Common myeloid progenitor, CD34-positive (primary cell): Measurements from ENCODE around the gene LRMDA.

Experiments used
- CTCF ChIA-PET: fragments of 350-600 bp; sonication (Branson Sonifier 250); formaldehyde crosslinking; loops from one replicate; lab custom pipeline; 2021; ENCODE audit warnings: antibody characterized with exemption; lab: Charles Lee
- POLR2A ChIA-PET: fragments of 350-600 bp; sonication (Branson Sonifier 250); formaldehyde crosslinking; loops from one replicate; lab custom pipeline; 2021; ENCODE audit warnings: antibody characterized with exemption; lab: Charles Lee
- DNase-seq, 3 donors: peaks; one replicate each; pipeline versions ENCODE4 v3.0.0 to v3.0.0-alpha.2; 2013
- H3K27ac ChIP-seq, 2 experiments: 1 replicate in 1 of 2; 2 replicates in 1 of 2; pipeline ENCODE4 v1.7.0; 2013; ENCODE audit warnings: inconsistent platforms in 2 of 2, low read length in 2 of 2, mild to moderate bottlenecking in 2 of 2, low read depth in 1 of 2, moderate library complexity in 1 of 2; ENCODE audit not compliant: severe bottlenecking in 2 of 2, insufficient read depth in 1 of 2, poor library complexity in 1 of 2
- H3K27me3 ChIP-seq, 5 experiments: replicated peaks in 2 of 5; 1 replicate in 3 of 5; 2 replicates in 2 of 5; pipeline versions ENCODE4 v1.6.1 to v1.7.0; 2013; ENCODE audit warnings: low read length in 4 of 5, mild to moderate bottlenecking in 2 of 5, moderate library complexity in 2 of 5, inconsistent platforms in 1 of 5; ENCODE audit not compliant: insufficient read depth in 5 of 5, control insufficient read depth in 4 of 5
- H3K36me3 ChIP-seq, 4 experiments: 1 replicate in 2 of 4; 2 replicates in 2 of 4; pipeline versions ENCODE4 v1.6.1 to v1.7.0; 2013; ENCODE audit warnings: low read length in 3 of 4, control low read depth in 1 of 4, mild to moderate bottlenecking in 1 of 4; ENCODE audit not compliant: control insufficient read depth in 4 of 4, insufficient read depth in 4 of 4
- H3K4me1 ChIP-seq, 4 experiments: 1 replicate in 3 of 4; 2 replicates in 1 of 4; pipeline versions ENCODE4 v1.6.1 to v1.7.1; 2013; ENCODE audit warnings: low read length in 3 of 4, mild to moderate bottlenecking in 3 of 4, control low read depth in 1 of 4, inconsistent platforms in 1 of 4, moderate library complexity in 1 of 4; ENCODE audit not compliant: control insufficient read depth in 4 of 4, insufficient read depth in 4 of 4; ENCODE audit errors: control extremely low read depth in 1 of 4
- H3K4me3 ChIP-seq, 7 experiments: 1 replicate in 4 of 7; 2 replicates in 3 of 7; pipeline versions ENCODE4 v1.5.1 to v1.7.0; 2013; ENCODE audit warnings: mild to moderate bottlenecking in 7 of 7, low read length in 6 of 7, moderate library complexity in 6 of 7, inconsistent platforms in 2 of 7, low read depth in 2 of 7, control low read depth in 1 of 7; ENCODE audit not compliant: insufficient read depth in 4 of 7, control insufficient read depth in 1 of 7; ENCODE audit errors: extremely low read depth in 1 of 7
- H3K9me3 ChIP-seq, 5 experiments: 1 replicate in 4 of 5; 2 replicates in 1 of 5; pipeline versions ENCODE4 v1.6.1 to v1.7.1; 2013; ENCODE audit warnings: low read length in 4 of 5, mild to moderate bottlenecking in 2 of 5, inconsistent platforms in 1 of 5, low read depth in 1 of 5, moderate library complexity in 1 of 5; ENCODE audit not compliant: control insufficient read depth in 4 of 5, insufficient read depth in 2 of 5; ENCODE audit errors: control extremely low read depth in 1 of 5
- WGBS: methylation state at CpG from one replicate; pipeline ENCODE4 v1.1.5; 2013; ENCODE audit not compliant: insufficient coverage; 5-methylcytosine and 5-hydroxymethylcytosine counted together

The LRMDA gene

DNA sequence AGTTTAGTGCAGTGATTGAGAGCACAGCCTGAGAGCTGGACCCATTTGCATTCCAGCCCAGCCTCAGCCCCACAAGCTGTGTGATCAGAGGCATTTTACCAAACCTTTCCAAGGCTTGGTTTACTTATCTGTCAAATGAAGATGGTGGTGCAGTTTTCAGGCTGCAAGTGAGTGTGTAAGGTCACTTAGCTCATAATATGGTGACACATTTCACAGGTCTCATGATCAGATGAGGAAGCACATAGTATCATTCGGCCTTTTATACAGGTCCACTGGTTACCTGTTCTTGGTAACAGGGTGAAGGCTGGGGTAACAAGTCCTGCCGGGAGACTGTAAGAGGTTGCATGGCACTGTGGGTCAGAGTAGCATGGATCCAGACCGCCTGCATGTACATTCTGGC lies 371.7 kb downstream of the LRMDA start:
- Histone ChIP-seq H3K27me3 (no peaks in the 10 kb centered on the region), H3K36me3 (no peaks in the 10 kb centered on the region), H3K9me3 (no peaks in the 10 kb centered on the region), H3K27ac (no peak overlapping the region), H3K4me1 (no peaks in the 10 kb centered on the region), H3K4me3 (no peak overlapping the region)
- CTCF ChIA-PET: interaction anchor here (1.4 kb wide), 1 partner anchor 14 kb away, joined by 4 read pairs; no protein-coding TSS in a partner anchor
- POLR2A ChIA-PET: interaction anchor here (0.7 kb wide), 1 partner anchor 51 kb away, joined by 4 read pairs; no protein-coding TSS in a partner anchor
- no peak for DNase-seq
- WGBS: 88% methylated on average over 3 of the region's 3 CpGs

DNA sequence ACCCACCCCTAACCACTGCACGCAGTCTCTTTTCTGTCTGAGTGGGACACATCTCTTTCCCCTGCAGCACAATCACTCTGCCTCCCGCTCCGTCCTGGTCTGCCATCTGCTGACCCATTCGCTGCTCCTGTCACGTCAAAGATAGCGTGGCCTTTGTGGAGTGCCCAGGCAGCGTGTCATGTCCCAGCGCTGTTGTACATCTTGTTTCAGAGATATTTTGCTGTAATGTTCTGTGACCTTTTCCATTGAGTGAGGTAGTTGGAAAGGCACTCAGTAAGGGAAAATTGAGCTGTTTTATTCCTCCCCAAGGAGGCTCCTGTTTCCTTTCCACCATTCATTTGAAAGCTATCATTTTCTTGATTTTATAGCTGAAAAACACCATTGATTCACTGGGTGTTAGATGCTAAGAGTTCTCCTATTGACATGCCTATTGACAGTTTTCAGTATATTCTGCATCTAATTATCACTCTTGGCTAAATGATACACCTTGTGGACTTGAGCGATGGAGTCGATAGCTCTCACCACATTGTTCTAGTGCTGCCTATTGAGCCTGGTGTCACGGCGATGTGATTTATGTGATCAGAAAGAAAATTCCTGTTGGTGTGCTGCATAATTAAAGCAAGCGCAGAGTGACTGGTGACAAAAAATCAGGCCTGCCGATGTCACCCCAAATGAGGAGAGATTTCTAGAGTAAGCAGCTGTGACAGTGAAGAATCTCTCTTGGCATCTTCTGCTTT lies 372.6 kb downstream of the LRMDA start:
- no peaks in the 10 kb centered on the region for H3K36me3 ChIP-seq
- CTCF ChIA-PET: interaction anchor here (1.4 kb wide), 1 partner anchor 15 kb away, joined by 4 read pairs; no protein-coding TSS in a partner anchor
- WGBS: 96% methylated on average over 10 of the region's 14 CpGs
- POLR2A ChIA-PET: interaction anchor here (0.7 kb wide), 1 partner anchor 52 kb away, joined by 4 read pairs; no protein-coding TSS in a partner anchor
- no peak overlapping the region for H3K4me3 ChIP-seq
- no peaks in the 10 kb centered on the region for H3K4me1 ChIP-seq
- DNase-seq: no peak
- H3K27ac ChIP-seq: no peak overlapping the region
- H3K27me3 ChIP-seq: no peaks in the 10 kb centered on the region
- H3K9me3 ChIP-seq: no peaks in the 10 kb centered on the region

DNA sequence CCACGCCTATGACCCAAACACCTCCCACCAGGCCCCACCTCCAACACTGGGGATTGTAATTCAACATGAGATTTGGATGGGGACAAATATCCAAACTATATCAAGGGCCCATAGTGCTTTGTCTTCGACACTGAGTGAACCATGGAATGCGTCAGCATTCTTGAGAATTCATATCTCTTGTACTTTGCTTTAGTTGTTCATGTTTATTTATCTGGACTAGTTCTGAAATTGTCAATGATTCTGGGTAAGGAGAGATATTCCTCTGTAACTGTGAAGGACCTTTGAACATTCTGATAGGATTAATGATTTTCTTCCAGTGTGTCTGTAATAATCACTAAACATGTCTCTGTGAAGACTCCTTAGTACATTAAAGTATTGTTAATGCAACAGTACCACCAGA lies 374.8 kb downstream of the LRMDA start:
- no peaks in the 10 kb centered on the region for H3K9me3 ChIP-seq
- DNase-seq: no peak
- CTCF ChIA-PET: no interaction called here
- no peaks in the 10 kb centered on the region for H3K4me1 ChIP-seq
- 100% methylated on average over 1 of the region's 3 CpGs for WGBS
- no peaks in the 10 kb centered on the region for H3K36me3 ChIP-seq
- H3K27ac ChIP-seq: no peak overlapping the region
- H3K27me3 ChIP-seq: no peaks in the 10 kb centered on the region
- H3K4me3 ChIP-seq: no peak overlapping the region
- POLR2A ChIA-PET: no interaction called here

DNA sequence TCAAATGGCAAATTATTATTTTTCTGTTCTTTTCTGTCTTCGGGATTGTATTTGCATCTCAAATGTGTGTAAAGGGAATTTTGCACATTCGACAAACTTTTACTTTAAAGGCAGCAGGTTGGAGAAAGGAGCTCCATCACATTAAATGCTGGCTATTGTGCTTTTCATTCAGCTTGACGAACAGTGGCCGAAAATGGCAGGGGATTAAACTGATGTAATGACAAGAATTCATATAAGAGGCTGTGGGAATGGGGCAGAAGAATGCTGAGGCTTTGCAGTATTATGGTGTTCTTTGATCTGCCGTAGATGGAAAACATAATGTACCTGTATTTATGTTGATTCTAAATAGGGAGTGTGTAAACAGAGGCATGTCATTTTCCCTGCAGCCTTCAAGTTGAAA lies 376.0 kb downstream of the LRMDA start:
- no peak overlapping the region for H3K27ac ChIP-seq
- no peaks in the 10 kb centered on the region for H3K4me1 ChIP-seq
- 96% methylated on average over 3 of the region's 5 CpGs for WGBS
- H3K27me3 ChIP-seq: no peaks in the 10 kb centered on the region
- POLR2A ChIA-PET: no interaction called here
- DNase-seq: no peak
- H3K9me3 ChIP-seq: no peaks in the 10 kb centered on the region
- H3K4me3 ChIP-seq: no peak overlapping the region
- CTCF ChIA-PET: no interaction called here
- no peaks in the 10 kb centered on the region for H3K36me3 ChIP-seq

DNA sequence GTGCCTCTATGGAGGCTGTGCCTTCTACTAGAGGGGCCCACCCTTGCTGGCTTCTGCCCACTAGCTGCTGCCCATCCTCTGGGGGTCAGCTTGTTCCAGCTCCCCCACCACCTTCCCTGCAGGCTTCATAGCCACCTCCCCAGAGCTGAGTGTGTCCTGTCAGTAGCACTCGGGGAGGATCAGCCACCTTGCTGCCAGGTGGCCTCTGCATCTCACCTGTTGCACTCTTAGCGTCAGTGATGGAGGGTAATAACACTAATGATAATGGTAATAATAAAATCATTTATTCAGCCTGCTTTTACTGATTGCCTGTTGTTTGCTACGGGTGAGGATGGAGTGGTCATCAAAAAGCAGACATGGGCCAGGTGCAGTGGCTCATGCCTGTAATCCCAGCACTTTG lies 377.6 kb downstream of the LRMDA start:
- Histone ChIP-seq H3K4me3 (no peak overlapping the region), H3K9me3 (no peaks in the 10 kb centered on the region), H3K4me1 (no peaks in the 10 kb centered on the region), H3K27me3 (no peaks in the 10 kb centered on the region), H3K36me3 (no peaks in the 10 kb centered on the region), H3K27ac (no peak overlapping the region)
- CTCF ChIA-PET: no interaction called here
- 100% methylated on average over 1 of the region's 3 CpGs for WGBS
- POLR2A ChIA-PET: no interaction called here
- DNase-seq: no peak

DNA sequence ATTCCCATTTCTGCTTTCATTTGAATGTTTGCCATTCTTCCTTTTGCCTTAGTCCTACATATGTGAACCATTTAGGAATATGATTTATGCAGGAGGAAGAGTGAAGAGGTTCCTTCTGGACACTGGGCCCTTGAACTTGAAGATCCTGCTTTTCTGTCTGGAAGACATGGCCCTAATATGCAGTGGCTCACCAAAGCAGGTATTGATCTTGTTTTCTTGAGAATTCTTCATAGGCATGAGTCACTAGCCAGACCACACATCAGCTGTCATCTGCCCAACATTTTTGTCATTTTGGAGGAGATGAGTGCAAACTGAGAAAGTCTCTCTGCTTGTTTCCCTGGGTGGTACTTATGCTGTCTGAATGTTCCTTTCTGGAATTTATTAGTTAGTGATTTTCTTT lies 382.6 kb downstream of the LRMDA start:
- no peak overlapping the region for H3K4me3 ChIP-seq
- H3K27me3 ChIP-seq: no peaks in the 10 kb centered on the region
- peaks cover 0 to 2% (median 0%) of the 10 kb centered on the region in 5 experiments for H3K9me3 ChIP-seq
- H3K4me1 ChIP-seq: no peaks in the 10 kb centered on the region
- ChIA-PET POLR2A (no interaction called here), CTCF (no interaction called here)
- peaks cover 0 to 2% (median 0%) of the 10 kb centered on the region in 4 experiments for H3K36me3 ChIP-seq
- no peak for DNase-seq
- H3K27ac ChIP-seq: no peak overlapping the region

DNA sequence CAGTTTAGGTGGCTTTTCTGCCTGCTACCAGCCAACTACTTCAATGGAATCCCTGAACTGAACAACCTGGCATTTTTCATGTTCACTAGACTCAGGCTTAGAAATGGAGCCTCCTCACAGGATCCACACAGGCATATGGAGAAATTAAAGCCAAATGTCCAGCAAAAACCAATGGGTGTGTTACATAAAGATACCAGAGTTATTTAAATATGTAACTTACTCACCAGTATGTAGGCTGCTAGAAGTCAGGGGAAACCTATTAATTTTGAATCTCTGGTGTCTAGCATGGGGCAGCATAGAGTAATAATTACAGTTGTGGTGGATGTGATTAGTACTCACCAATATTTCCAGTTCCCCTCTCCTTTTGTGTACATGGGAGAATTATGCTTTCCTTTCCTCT lies 383.6 kb downstream of the LRMDA start:
- ChIA-PET POLR2A (no interaction called here), CTCF (no interaction called here)
- peaks cover 0 to 2% (median 0%) of the 10 kb centered on the region in 5 experiments for H3K9me3 ChIP-seq

More for the DNA sequence above, 383.6 kb downstream of the LRMDA start:
- H3K4me3 ChIP-seq: no peak overlapping the region
- H3K27me3 ChIP-seq: no peaks in the 10 kb centered on the region
- H3K36me3 ChIP-seq: peaks cover 0 to 2% (median 0%) of the 10 kb centered on the region in 4 experiments
- H3K4me1 ChIP-seq: no peaks in the 10 kb centered on the region
- no peak overlapping the region for H3K27ac ChIP-seq
- no peak for DNase-seq
